Mammary epithelial cell (primary cell): ENCODE data around the gene LNX1.

ENCODE experiments used
- CTCF ChIP-seq, 2 donors: IDR thresholded peaks in 1 of 2; conservative IDR thresholded peaks in 1 of 2; 2 replicates each; pipeline ENCODE4 v1.5.1; 2011 to 2012; ENCODE audit warnings: inconsistent platforms in 2 of 2, low read length in 2 of 2, mild to moderate bottlenecking in 2 of 2, control low read depth in 1 of 2, low read depth in 1 of 2; ENCODE audit not compliant: insufficient read depth in 1 of 2; ENCODE audit errors: extremely low read depth in 1 of 2
- EZH2 ChIP-seq: IDR thresholded peaks from 2 replicates; pipeline ENCODE4 v1.6.1; 2012; ENCODE audit warnings: low read length, inconsistent platforms, borderline replicate concordance

GRCh38 chr4:53601251-53601764 is 10.0 kb upstream of the LNX1 start:
- peak; percentile 39 to 61 for TF ChIP-seq CTCF (conservative IDR thresholded peaks at IDR 0.05 in 1 of 2, IDR thresholded peaks at IDR 0.05 in 1 of 2; ENCODE audit: extremely low read depth in 1 of 2, insufficient read depth in 1 of 2, low read depth in 1 of 2, low read length in 2 of 2)
- TF ChIP-seq EZH2 = no peak
